Fibroblast of lung (primary cell): Measurements from ENCODE around the gene IFT81. TPM values are rescaled to one million over a fixed set of nuclear protein-coding genes. Genes with fewer than 3 reads are reported as not detected.
A peak's percentile ranks its signal among the peaks of the same experiment; 100 is the strongest.

ENCODE experiments used
- DNase-seq, 2 donors: peaks; one replicate each; pipeline versions ENCODE4 v3.0.0 to v3.0.0-alpha.2; 2010; ENCODE audit warnings: low read depth in 2 of 2
- H2AFZ ChIP-seq: 2 replicates; pipeline ENCODE4 v1.5.1; 2012; ENCODE audit warnings: low read length, control low read depth, inconsistent platforms
- H3K27ac ChIP-seq: 2 replicates; pipeline ENCODE4 v1.5.1; 2011; ENCODE audit warnings: low read length, control low read depth; ENCODE audit not compliant: insufficient read depth
- H3K27me3 ChIP-seq: 2 replicates; pipeline ENCODE4 v1.5.1; 2011; ENCODE audit warnings: mild to moderate bottlenecking, low read length; ENCODE audit not compliant: control insufficient read depth, insufficient read depth
- H3K36me3 ChIP-seq: 2 replicates; pipeline ENCODE4 v1.5.1; 2011; ENCODE audit warnings: low read length; ENCODE audit not compliant: control insufficient read depth, insufficient read depth
- H3K4me1 ChIP-seq: 2 replicates; pipeline ENCODE4 v1.5.1; 2011; ENCODE audit warnings: low read length; ENCODE audit not compliant: control insufficient read depth, insufficient read depth; ENCODE audit errors: extremely low read depth
- H3K4me2 ChIP-seq: 2 replicates; pipeline ENCODE4 v1.5.1; 2011; ENCODE audit warnings: low read length, control low read depth; ENCODE audit not compliant: insufficient read depth; ENCODE audit errors: extremely low read depth
- H3K4me3 ChIP-seq, 4 experiments: fragments of 200-600 bp in 1 of 4; sonication (generic) in 1 of 4; replicated peaks in 1 of 4; 2 replicates each; pipeline ENCODE4 v1.5.1; 2011 to 2016; ENCODE audit warnings: low read length in 4 of 4, low read depth in 3 of 4, mild to moderate bottlenecking in 3 of 4, control low read depth in 2 of 4, inconsistent platforms in 1 of 4, mixed read lengths in 1 of 4; ENCODE audit not compliant: insufficient read depth in 1 of 4; ENCODE audit errors: control extremely low read depth in 1 of 4
- H3K79me2 ChIP-seq: 2 replicates; pipeline ENCODE4 v1.5.1; 2012; ENCODE audit warnings: mild to moderate bottlenecking, low read length, inconsistent platforms; ENCODE audit not compliant: control insufficient read depth, insufficient read depth
- H3K9ac ChIP-seq: 2 replicates; pipeline ENCODE4 v1.5.1; 2011; ENCODE audit warnings: mild to moderate bottlenecking, low read length, control low read depth; ENCODE audit not compliant: insufficient read depth
- H3K9me3 ChIP-seq: 2 replicates; pipeline ENCODE4 v1.5.1; 2012; ENCODE audit warnings: low read depth, low read length; ENCODE audit not compliant: control insufficient read depth, insufficient read depth
- H4K20me1 ChIP-seq: 2 replicates; pipeline ENCODE4 v1.5.1; 2011; ENCODE audit warnings: low read length; ENCODE audit not compliant: control insufficient read depth, insufficient read depth; ENCODE audit errors: extremely low read depth
- EZH2 ChIP-seq: IDR thresholded peaks from 2 replicates; pipeline ENCODE4 v1.5.1; 2012; ENCODE audit warnings: low read length, control low read depth, mild to moderate bottlenecking; ENCODE audit errors: missing control alignments
- polyA plus RNA-seq, 2 donors: library from polyadenylated mRNA; depleted of rRNA in 1 of 2; stranded (reverse) in 1 of 2; unstranded in 1 of 2; fragments of >200 nt; gene quantifications; 2 replicates each; pipeline ENCODE4 v1.2.1, GENCODE V29; 2011 to 2012; ENCODE audit warnings: missing spikeins in 1 of 2
- total RNA-seq: library from RNA; depleted of rRNA; stranded (reverse); fragments of >200 nt; gene quantifications from 2 replicates; pipeline ENCODE4 v1.2.1, GENCODE V29; 2014
- TF ChIP-seq, protein P1 (sequence below), 2 donors: IDR thresholded peaks in 1 of 2; conservative IDR thresholded peaks in 1 of 2; 1 replicate in 1 of 2; 2 replicates in 1 of 2; pipeline ENCODE4 v1.5.1; 2011 to 2012; ENCODE audit warnings: low read length in 2 of 2, control low read depth in 1 of 2, inconsistent platforms in 1 of 2, low read depth in 1 of 2, mild to moderate bottlenecking in 1 of 2

Gene IFT81
- total and polyA plus RNA-seq, 2 donors (not counting 1 experiment from before 2014, with no cell fraction given) = 17.7 to 23.6 TPM

DNA sequence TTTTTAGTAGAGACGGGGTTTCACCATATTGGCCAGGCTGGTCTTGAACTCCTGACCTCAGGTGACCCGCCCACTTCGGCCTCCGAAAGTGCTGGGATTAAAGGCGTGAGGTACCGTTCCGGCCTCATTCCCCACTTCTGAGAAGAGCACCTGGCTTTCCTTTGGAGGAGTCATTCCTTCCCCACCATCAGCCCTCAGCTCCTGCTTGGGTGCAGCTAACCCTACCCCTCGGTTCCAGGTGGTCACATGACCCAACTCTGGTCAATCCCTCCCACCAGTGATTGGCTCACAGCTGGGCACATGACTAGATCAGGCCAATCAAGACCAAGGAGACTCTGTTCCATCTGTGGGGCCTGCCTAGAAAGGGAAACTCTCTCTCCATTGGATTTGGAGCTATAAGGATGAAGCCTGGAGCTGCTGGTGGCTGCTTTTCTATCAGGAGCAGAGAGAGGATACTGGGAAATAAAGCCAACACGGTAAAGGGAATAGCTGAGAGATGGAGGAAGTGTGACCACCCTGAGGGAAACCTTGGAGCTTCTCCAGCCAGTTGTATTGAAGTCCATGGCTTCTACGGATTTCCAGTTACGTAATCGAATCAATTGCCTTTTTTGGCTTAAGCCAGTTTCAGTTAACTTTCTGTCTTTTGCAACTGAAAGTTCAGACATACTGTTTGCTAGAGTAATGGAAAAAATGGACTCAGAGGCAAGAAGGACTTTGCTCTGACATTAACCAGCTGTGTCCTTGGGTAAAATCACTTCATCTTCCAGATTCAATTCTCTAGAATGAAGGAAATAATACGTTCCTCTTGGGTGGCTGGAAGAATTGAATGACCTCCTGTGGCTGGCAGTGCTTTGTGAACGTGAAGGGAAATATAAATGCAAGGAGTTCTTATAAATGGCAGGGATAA is 19.7 kb upstream of the IFT81 start:
- H3K4me3 ChIP-seq = no peak overlapping the region
- DNase-seq = peak in 1 of 2 donors; percentile 86
- H3K36me3 ChIP-seq = no peaks in the 10 kb centered on the region
- no peaks in the 10 kb centered on the region for H3K27me3 ChIP-seq
- TF ChIP-seq, protein P1, sequence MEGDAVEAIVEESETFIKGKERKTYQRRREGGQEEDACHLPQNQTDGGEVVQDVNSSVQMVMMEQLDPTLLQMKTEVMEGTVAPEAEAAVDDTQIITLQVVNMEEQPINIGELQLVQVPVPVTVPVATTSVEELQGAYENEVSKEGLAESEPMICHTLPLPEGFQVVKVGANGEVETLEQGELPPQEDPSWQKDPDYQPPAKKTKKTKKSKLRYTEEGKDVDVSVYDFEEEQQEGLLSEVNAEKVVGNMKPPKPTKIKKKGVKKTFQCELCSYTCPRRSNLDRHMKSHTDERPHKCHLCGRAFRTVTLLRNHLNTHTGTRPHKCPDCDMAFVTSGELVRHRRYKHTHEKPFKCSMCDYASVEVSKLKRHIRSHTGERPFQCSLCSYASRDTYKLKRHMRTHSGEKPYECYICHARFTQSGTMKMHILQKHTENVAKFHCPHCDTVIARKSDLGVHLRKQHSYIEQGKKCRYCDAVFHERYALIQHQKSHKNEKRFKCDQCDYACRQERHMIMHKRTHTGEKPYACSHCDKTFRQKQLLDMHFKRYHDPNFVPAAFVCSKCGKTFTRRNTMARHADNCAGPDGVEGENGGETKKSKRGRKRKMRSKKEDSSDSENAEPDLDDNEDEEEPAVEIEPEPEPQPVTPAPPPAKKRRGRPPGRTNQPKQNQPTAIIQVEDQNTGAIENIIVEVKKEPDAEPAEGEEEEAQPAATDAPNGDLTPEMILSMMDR (conservative IDR thresholded peaks at IDR 0.05 in 1 of 2, IDR thresholded peaks at IDR 0.05 in 1 of 2; ENCODE audit: low read depth in 1 of 2, low read length in 2 of 2) = no peak
- no peak for TF ChIP-seq EZH2
- no peaks in the 10 kb centered on the region for H3K9me3 ChIP-seq
- H3K9ac ChIP-seq = no peak overlapping the region
- H4K20me1 ChIP-seq = no peaks in the 10 kb centered on the region
- H3K4me1 ChIP-seq = peaks cover 16% of the 10 kb centered on the region
- H3K27ac ChIP-seq = no peak overlapping the region
- H2AFZ ChIP-seq = peak overlapping the region; percentile 2
- H3K79me2 ChIP-seq = no peaks in the 10 kb centered on the region
- H3K4me2 ChIP-seq = no peak overlapping the region

DNA sequence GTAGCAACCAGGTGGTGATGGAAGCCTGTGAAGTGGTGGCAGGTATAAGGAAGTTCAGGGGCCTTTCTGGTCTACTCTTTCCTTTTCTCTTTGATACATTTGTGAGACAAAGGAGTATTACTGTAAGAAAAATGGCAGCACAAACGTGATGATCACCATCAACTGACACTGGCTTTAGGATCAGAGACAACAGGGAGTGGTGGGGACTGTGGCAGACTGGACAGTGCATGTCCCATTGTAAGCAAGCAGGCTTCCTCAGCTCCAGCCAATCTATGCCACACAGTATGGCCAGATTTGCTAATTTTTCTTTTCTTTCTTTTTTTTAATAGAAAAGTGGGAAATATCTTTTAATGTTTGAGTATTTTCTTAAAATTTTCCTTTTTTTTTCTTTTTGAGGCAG is 19.0 kb upstream of the IFT81 start:
- Histone ChIP-seq H3K4me1 (peaks cover 21% of the 10 kb centered on the region), H3K27me3 (no peaks in the 10 kb centered on the region), H2AFZ (no peak overlapping the region), H3K36me3 (no peaks in the 10 kb centered on the region), H3K9ac (no peak overlapping the region), H4K20me1 (no peaks in the 10 kb centered on the region), H3K27ac (no peak overlapping the region), H3K79me2 (no peaks in the 10 kb centered on the region), H3K4me2 (no peak overlapping the region), H3K9me3 (no peaks in the 10 kb centered on the region), H3K4me3 (no peak overlapping the region)
- no peak for TF ChIP-seq EZH2
- TF ChIP-seq, protein P1 (conservative IDR thresholded peaks at IDR 0.05 in 1 of 2, IDR thresholded peaks at IDR 0.05 in 1 of 2; ENCODE audit: low read depth in 1 of 2, low read length in 2 of 2) = no peak
- no peak for DNase-seq

DNA sequence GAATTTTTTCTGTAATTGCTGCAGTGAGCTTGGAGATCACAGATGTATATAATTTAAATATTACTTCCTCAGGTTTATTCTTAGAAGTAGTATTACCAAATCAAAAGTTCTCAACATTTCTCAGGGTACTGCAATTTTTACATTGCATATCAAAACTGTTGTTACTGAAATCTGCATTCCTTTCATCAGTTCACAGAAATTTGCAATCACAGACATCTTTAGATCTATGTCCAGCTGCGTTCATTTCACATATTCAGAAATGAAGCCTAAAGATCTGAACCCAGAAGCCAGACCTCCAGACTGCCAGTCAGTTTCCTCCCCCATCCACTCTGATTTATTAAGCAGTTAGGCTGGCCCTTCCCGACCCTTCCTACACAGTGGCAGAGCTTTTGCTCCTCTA is 18.2 kb upstream of the IFT81 start:
- Histone ChIP-seq H3K79me2 (no peaks in the 10 kb centered on the region), H3K27me3 (no peaks in the 10 kb centered on the region), H3K27ac (no peak overlapping the region), H3K4me2 (no peak overlapping the region), H3K36me3 (no peaks in the 10 kb centered on the region), H3K4me1 (peaks cover 21% of the 10 kb centered on the region), H3K9ac (no peak overlapping the region), H3K9me3 (no peaks in the 10 kb centered on the region), H4K20me1 (no peaks in the 10 kb centered on the region), H3K4me3 (no peak overlapping the region), H2AFZ (no peak overlapping the region)
- DNase-seq = peak in 1 of 2 donors; percentile 27
- TF ChIP-seq, protein P1 (conservative IDR thresholded peaks at IDR 0.05 in 1 of 2, IDR thresholded peaks at IDR 0.05 in 1 of 2; ENCODE audit: low read depth in 1 of 2, low read length in 2 of 2) = no peak
- TF ChIP-seq EZH2 = no peak
